HG02759 (cell line): ENCODE data around the gene MYL12A.

ENCODE experiments used
- ATAC-seq: cut with Tn5 transposase; IDR thresholded peaks from one replicate; pipeline ENCODE4 v1.9.1; 2021; ENCODE audit warnings: mild to moderate bottlenecking, moderate library complexity; ENCODE audit not compliant: unreplicated experiment

MYL12A gene

DNA sequence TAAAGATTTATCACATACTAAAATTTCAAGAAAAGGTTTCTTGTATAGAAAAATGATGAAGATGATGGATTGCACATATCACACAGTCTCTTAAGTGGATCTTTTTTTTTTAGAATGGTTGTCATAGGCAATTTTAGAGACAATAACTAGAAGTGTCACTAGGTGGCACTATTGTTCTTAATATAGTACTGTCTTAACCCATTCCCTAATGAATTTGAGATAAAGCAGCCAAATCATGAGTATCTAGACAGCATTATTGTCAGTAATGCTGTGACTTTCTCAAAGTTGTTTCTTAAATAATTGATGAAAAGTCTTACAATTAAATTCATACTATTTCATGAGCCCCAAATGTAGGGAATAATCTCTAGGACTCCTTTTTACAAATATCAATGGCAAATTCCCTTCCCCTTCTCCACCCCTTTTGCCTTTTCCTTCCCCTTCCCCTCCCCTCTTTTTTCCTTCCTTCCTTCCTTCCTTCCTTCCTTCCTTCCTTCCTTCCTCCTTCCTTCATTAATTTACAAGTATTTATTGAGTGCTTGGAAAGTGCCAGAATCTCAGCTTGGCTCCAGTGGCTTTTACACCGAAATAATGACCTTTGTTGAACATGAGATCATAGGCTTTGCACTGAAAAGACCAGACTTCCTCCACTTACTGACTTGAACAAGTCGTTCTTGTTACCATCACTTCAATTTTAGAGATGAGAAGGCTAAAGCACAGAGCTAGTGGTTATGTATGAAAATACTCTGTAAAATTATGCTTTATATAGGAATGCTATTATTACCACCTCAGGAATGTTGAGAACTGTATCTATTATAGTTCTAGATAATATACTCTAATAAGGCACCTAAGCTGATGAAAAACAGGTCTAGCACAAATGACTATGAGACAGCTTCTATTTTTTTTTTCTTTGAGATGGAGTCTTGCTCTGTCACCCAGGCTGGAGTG, 34.1 kb downstream of the MYL12A start:
- ATAC-seq, result no peak

DNA sequence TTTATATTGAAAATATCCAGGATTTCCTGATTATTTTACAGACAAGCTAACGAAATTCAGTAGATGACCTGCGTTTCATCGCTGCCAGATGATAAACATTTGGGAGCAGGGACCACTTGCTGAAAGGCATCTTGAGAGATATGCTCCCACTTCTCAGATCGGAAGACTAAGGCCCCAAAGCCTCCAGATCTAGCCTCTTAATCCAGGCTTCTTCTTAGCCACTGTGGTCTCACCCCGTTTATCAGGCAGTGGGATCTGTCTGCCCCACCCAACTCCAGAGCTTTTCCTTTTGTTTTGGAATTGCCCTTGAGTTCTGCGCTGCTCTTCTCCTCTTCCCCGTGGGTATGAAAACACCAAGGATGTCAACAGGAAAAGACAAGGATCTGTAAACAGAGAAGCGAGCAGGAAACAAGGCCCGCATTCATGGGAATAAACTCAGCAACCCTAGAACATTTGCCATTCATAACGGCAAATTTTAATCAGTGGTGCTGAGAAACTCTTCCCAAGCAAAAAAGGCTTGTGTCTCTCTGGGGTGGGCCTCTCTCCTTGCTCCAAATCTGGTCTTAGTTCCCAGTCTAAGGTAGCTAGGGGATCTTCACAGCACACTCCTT, 35.8 kb downstream of the MYL12A start:
- ATAC-seq, result no peak

DNA sequence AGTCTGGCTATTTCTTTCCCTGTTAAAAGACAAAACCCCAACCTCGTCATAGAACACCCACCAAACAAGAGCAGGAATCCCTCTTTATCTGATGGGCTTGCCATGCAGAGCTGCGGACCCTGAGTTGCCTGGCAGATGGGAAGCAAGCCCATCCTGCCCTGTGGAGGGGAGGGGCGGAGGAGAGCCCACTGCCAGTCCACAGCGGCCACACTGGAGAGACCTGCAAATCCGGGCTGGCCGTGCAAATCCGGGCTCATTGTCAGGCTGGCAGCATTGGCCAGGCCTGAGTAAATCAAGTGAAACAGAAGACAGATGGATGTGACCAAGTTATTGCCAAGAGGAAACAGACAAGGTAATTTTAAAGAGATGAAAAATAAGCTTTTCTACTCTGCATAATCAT, 36.3 kb downstream of the MYL12A start:
- ATAC-seq, result no peak

DNA sequence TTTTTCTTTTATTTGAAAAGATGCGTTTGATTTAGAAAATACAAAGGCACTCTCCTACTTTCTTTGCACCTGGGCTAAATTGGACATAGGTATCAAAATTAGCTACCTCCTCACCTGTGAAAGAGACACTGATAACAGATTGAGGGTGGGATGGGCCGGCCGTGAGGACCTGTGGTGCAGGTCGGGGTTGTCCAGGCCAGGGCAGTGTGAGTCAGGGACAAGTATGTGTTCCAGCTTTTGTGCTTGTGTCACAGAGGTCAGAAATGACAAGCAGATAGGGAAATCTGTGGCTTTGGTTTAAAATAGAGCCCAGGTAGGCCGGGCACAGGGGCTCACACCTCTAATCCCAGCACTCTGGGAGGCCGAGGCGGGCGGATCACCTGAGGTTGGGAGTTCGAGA, 36.9 kb downstream of the MYL12A start:
- no peak for ATAC-seq

DNA sequence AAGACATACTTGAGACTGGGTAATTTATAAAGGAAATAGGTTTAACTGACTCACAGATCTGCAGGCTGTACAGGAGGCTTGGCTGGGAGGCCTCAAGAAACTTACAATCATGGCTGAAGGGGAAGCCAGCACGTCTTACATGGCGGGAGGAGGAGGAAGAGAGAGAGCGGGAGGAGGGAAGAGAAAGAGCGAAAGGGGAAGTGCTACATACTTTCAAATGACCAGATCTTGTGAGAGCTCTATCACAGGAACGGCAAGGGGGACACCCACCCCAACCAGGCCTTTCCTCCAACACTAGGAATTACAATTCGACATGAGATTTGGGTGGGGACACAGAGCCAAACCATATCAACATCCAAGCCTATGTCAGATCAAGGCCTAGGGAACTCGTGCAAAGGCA, 38.6 kb downstream of the MYL12A start:
- ATAC-seq, result no peak

DNA sequence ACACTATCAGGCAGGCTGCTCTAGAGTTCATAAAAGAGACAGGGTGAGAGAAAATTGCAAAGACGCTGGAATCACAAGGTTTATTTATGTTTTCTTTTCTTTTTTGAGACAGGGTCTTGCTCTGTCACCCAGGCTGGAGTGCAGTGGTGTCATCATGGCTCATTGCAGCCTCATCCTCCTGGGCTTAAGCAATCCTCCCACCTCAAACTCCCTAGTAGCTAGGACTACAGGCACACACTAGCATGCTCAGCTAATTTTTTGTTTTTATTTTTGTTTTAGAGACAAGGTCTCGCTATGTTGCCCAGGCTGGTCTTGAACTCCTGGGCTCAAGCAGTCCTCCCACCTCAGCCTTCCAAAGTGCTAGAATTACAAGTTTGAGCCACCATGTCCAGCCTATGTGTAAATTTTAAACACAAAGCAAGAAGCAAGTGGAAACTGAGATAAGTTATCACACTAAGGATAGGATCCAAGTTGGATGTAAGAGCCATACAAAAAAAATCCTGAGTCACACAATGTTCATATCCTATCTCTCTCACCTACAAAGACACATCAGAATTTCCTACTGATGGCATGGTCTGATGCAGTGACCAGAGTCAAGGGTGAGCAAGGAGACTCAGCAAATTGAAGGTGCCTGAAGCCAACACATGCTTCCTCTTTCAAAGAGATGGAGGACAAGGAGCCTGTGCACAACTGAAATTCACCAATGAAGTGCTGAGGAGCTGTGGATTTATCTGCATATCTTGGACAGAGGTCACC, 45.8 kb downstream of the MYL12A start:
- no peak for ATAC-seq

DNA sequence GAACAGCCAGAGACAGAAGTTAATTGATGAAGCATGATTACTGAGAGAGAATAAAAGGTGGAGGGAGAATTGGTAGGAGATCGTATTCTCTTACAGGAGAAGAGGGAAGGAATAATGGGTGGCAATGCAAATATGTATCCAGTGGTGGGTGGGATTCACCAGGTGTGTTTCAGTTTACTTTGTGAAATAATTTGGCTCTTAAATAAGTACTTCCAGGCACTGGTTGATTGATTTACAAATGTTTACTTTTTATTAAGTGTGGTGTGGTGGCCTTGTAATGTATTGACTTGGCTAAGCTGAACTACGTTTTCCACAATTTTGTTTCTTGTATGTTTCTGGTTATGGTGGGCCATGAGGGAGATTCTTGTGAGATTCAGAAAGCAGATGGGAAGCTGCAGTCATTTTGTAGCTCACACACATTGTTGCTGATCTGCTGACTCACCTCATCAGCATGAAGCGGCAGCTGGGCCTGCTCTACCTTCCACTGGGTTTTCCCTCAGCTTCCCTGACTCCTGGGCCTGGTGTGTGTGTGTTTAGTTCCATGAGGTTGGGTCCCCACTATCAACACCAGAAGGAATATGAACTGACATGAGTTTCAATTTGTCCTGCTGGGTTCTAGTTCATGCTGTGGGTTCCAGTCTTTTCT, 47.0 kb downstream of the MYL12A start:
- no peak for ATAC-seq

DNA sequence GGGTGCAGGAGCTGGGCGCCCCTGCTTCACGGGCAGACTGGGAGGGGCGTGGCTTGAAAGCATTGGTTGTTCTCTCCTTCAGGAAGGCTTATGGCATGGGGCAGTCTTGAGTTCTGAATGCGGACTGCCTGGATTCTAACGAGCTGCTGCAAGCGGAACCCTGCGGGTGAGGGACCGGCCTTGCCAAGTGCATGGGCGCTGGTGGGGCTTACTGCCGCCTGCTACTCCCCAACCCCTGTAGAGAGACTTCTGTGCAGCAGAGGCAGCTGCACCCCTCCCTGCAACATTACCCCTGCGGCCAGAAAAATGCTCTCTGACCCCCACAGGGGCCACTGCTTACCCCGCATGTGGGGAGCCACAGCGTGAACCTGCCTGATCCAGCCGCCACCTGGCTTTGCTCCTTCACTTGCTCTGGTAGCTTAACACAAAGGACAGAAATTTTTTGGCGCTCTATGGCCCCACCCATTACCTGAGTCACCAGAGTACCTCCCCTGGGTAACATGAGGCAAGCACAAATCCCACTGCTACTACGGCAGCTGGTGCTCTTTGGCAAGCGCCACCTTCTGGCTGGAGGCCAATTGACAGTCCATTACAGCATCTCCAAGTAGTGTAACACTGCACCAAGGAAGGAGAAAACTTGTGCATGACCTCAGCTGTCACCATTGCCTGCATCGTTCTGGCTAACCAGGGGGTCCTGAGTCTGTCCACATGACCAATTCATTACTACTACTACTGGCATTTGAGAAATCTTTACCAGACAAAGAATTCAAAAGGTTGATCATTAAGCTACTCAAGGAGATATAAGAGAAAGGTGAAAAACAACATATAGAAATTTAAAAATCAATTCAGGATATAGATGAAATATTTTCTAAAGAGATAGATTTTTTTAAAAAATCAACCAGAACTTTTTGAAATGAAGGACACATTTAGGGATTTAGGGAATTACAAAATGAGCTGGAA, 49.7 kb downstream of the MYL12A start:
- ATAC-seq, result peak; percentile 99

DNA sequence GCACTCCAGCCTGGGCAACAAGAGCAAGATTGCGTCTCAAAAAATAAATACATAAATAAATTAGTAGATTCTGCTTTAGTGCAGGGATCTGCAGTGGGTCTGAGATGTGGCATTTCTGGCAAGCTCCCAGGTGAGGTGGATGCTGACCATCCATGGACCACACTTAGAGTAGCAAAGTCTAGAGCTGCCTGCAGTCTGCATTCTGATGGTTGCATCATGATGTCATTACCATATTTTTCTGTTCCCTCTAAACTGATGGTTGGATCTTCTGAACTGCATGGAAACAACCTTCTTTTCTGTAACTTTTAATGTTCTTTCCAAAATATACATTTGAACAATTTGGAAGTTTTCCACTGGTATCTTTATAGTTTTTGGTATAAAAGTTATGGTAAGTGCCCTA, 57.2 kb downstream of the MYL12A start:
- ATAC-seq, result no peak

DNA sequence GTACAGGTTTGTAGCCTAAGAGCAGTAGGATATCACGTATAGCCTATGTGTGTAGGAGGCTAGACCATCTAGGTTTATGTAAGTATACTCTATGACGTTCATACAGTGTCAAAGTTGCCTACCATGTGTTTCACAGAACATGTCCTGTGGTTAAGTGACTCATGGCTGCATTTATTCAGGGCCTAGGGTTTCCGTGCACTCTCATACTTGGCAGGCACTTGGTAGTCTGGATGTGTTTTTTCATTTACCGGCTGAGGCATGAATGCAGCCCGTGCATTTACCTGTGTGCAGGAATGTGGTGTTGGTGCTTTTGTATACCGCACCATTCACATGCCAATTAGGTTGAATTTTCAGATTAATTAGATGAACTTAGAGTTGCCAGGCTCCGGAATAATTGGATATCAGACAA, 57.8 kb downstream of the MYL12A start:
- ATAC-seq, result peak; percentile 48
